Measurements from ENCODE around the gene TANGO6. TPM values are rescaled to one million over a fixed set of nuclear protein-coding genes. Genes with fewer than 3 reads are reported as not detected.
A peak's percentile ranks its signal among the peaks of the same experiment; 100 is the strongest.

Gene TANGO6
- total RNA-seq, 1 experiment from 2014 or later: 18.0 TPM

DNA sequence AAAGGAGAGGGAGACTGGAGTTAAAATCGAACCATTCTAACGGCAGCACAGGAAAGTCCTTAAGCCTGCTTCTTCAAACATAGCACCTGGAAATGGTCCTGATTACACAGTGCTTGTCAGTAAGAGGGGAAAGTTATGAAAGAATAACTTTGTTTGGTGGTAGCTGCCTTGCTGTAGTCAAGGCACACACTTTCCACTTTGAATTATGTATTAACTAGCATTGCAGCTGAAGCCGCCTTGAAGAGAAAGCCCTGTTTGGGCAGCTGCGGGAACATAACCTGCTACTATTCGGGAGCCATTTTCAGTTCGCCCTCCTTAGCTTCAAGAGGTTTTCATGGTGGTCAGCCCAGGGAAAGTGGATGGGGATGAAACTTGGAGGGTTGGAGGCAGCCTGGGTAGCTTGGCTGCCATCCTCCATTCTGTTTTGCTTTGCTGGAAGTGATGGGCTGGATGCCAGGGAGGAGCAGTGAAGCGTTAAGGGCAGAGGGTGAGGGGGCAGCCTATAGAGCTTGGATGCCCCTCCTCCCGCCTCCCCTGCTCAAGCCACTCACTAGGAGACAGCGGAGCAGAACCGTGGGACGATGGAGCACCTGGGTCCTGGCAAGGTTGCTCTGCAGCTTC lies 256.9 kb downstream of the TANGO6 start:
- BruUV-seq (replicated peaks): no TSS peak
- intact Hi-C loops (cut with micrococcal nuclease; ENCODE audit: unreplicated experiment): no loop called here
- POLR2A ChIA-PET (ENCODE audit: low non-redundant PET): no interaction called here

DNA sequence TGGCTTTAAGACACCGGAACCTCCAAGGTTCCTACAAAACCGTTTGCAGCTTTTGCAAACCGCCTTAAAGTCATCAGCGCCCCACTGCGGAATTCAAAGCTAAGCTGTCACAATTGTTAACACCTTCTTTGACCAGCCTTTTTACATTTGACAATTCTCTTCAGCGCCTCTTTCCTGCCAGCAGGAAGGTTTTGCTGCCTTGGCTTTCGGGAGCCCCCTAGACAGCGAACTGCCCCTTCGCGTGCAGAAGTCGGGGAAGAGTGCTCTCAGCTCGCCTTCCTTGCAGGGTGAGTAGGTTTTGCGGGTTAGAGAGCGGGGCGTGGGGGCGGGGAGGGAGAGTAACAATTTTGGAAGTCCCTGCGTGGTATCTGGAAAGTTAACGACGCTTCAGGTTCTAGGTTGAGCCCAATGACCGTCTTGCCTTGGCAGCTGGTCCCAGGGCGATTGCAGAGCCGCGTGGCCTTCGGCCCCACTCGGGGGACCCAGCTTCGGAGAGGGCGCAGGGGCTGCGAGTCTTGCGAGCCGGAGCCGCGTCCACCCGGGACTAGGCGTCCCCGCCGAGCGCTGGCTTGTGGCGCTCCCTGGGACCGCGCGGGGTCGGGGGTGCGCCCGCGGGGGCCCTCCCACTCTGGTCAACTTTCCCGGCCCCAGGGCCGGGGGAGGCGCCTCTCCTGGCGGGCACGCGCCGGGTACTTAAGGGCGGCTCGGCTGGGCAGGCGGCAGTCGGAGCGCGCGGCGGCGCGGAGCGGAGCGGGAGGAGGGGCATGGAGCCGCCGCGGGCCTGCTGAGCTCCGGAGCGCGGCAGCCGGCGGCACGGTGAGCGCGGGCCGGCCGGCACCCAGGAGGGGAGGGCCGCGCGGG lies 262.4 kb downstream of the TANGO6 start, which contains the start of gene HAS3:
HAS3 (plus strand) TSS at position 153 of the 861 bp plus-strand sequence. CDS start 3,743 bp downstream, outside the sequence.
- POLR2A ChIA-PET (ENCODE audit: low non-redundant PET): no interaction called here
- no peaks in the 10 kb centered on the region for H3K36me3 ChIP-seq (ENCODE audit: insufficient read depth, low read length, poor library complexity, severe bottlenecking)
- intact Hi-C loops (cut with micrococcal nuclease; ENCODE audit: unreplicated experiment): loop anchor here (1.0 to 5.0 kb wide), 4 partner anchors 108 to 577 kb away; no protein-coding TSS in a partner anchor
- peak; percentile 79 for DNase-seq (ENCODE audit: low spot score)
- H3K27me3 ChIP-seq (replicated peaks; ENCODE audit: insufficient read depth, low read depth, low read length, poor library complexity): no peaks in the 10 kb centered on the region
- CTCF ChIA-PET: interaction anchor here (0.5 to 1.7 kb wide), 5 partner anchors 18 to 577 kb away, joined by 3 to 12 read pairs (median 5); no protein-coding TSS in a partner anchor
- no TSS peak for BruUV-seq (replicated peaks)
- peaks cover 8% of the 10 kb centered on the region for H3K4me1 ChIP-seq (ENCODE audit: insufficient read depth, low read length, poor library complexity, severe bottlenecking)
- TF ChIP-seq, protein P1, sequence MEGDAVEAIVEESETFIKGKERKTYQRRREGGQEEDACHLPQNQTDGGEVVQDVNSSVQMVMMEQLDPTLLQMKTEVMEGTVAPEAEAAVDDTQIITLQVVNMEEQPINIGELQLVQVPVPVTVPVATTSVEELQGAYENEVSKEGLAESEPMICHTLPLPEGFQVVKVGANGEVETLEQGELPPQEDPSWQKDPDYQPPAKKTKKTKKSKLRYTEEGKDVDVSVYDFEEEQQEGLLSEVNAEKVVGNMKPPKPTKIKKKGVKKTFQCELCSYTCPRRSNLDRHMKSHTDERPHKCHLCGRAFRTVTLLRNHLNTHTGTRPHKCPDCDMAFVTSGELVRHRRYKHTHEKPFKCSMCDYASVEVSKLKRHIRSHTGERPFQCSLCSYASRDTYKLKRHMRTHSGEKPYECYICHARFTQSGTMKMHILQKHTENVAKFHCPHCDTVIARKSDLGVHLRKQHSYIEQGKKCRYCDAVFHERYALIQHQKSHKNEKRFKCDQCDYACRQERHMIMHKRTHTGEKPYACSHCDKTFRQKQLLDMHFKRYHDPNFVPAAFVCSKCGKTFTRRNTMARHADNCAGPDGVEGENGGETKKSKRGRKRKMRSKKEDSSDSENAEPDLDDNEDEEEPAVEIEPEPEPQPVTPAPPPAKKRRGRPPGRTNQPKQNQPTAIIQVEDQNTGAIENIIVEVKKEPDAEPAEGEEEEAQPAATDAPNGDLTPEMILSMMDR (conservative IDR thresholded peaks at IDR 0.05; ENCODE audit: low read depth, low read length): peak; percentile 63
- TF ChIP-seq EZH2 (IDR thresholded peaks at IDR 0.05; ENCODE audit: borderline replicate concordance, low read depth, low read length, poor library complexity, severe bottlenecking): no peak
- no peaks in the 10 kb centered on the region for H3K9me3 ChIP-seq (ENCODE audit: low read depth, low read length, poor library complexity, severe bottlenecking)
- H3K4me3 ChIP-seq (ENCODE audit: low read depth, low read length, poor library complexity, severe bottlenecking): peak within 1 kb of the TSS; percentile 66
- no peak within 1 kb of the TSS for H3K27ac ChIP-seq (ENCODE audit: low read depth, low read length, poor library complexity, severe bottlenecking)

More for the DNA sequence above, 256.9 kb downstream of the TANGO6 start:
- Histone ChIP-seq H3K27ac (ENCODE audit: low read depth, low read length, poor library complexity, severe bottlenecking) (no peak overlapping the region), H3K27me3 (replicated peaks; ENCODE audit: insufficient read depth, low read depth, low read length, poor library complexity) (no peaks in the 10 kb centered on the region), H3K4me3 (ENCODE audit: low read depth, low read length, poor library complexity, severe bottlenecking) (no peak overlapping the region), H3K9me3 (ENCODE audit: low read depth, low read length, poor library complexity, severe bottlenecking) (no peaks in the 10 kb centered on the region), H3K36me3 (ENCODE audit: insufficient read depth, low read length, poor library complexity, severe bottlenecking) (no peaks in the 10 kb centered on the region), H3K4me1 (ENCODE audit: insufficient read depth, low read length, poor library complexity, severe bottlenecking) (peaks cover 10% of the 10 kb centered on the region)
- no peak for DNase-seq (ENCODE audit: low spot score)
- TF ChIP-seq, protein P1 (conservative IDR thresholded peaks at IDR 0.05; ENCODE audit: low read depth, low read length): no peak
- no peak for TF ChIP-seq EZH2 (IDR thresholded peaks at IDR 0.05; ENCODE audit: borderline replicate concordance, low read depth, low read length, poor library complexity, severe bottlenecking)
- CTCF ChIA-PET: no interaction called here

DNA sequence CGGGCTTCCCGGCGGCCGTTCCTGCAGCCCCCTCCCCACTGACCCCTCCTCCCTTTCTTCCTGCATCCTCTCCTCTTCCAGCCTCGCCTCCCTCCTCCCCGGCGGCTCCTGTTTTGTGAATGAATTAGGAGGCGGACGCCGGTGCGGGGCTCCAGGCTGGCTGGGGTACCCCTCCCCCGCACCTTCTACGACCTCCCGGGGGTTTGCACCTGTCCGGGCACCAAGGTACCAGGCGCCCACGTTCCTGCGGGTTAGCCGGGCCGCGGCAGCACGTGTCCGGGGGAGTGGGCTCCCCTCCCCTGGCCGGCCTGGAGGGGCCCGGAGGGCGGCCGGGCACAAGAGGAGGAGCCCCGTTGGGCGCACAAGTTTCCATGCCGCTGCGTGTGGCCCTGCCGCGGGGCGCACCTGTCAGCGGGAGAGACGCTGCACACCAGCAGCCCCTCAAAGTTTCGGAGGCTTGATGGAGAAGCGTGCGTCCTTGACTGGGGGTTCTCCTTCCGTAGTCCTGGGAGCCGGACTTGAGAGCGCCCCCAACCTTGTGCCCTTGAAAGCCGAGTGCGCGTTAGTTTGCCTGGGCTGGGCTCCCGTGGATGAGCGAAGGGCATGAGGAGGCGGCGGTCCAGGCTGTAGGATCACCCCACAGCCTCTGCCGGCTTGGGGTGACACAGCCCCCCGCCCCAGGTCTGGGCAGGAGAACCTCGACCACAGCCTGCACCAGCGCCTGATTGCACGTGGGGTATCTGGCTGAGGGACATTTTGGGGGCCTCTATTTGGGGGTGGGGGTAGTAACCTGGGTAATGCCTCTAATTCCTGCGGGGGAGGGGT lies 263.4 kb downstream of the TANGO6 start:
- H3K36me3 ChIP-seq (ENCODE audit: insufficient read depth, low read length, poor library complexity, severe bottlenecking): no peaks in the 10 kb centered on the region
- no peaks in the 10 kb centered on the region for H3K9me3 ChIP-seq (ENCODE audit: low read depth, low read length, poor library complexity, severe bottlenecking)
- no TSS peak for BruUV-seq (replicated peaks)
- no peaks in the 10 kb centered on the region for H3K27me3 ChIP-seq (replicated peaks; ENCODE audit: insufficient read depth, low read depth, low read length, poor library complexity)
- ChIA-PET POLR2A (ENCODE audit: low non-redundant PET) (interaction anchor here (0.6 kb wide), 1 partner anchor 17 kb away, joined by 10 read pairs; no protein-coding TSS in a partner anchor), CTCF (interaction anchor here (1.3 to 1.7 kb wide), 2 partner anchors 259 to 263 kb away, joined by 4 to 8 read pairs; no protein-coding TSS in a partner anchor)
- DNase-seq (ENCODE audit: low spot score): peak; percentile 26
- peak overlapping the region; percentile 66 for H3K4me3 ChIP-seq (ENCODE audit: low read depth, low read length, poor library complexity, severe bottlenecking)
- TF ChIP-seq EZH2 (IDR thresholded peaks at IDR 0.05; ENCODE audit: borderline replicate concordance, low read depth, low read length, poor library complexity, severe bottlenecking): no peak
- TF ChIP-seq, protein P1 (conservative IDR thresholded peaks at IDR 0.05; ENCODE audit: low read depth, low read length): no peak
- intact Hi-C loops (cut with micrococcal nuclease; ENCODE audit: unreplicated experiment): loop anchor here (5.0 kb wide), 2 partner anchors 109 to 514 kb away; no protein-coding TSS in a partner anchor
- H3K27ac ChIP-seq (ENCODE audit: low read depth, low read length, poor library complexity, severe bottlenecking): no peak overlapping the region
- peaks cover 8% of the 10 kb centered on the region for H3K4me1 ChIP-seq (ENCODE audit: insufficient read depth, low read length, poor library complexity, severe bottlenecking)
